Lower leg skin (tissue), 3 donors: Measurements from ENCODE around the gene FRMD1.

ENCODE experiments used
- POLR2A ChIP-seq, 2 donors: fragments of 450-650 bp; IDR thresholded peaks; one replicate each; pipeline ENCODE4 v1.6.1; 2016 to 2017; ENCODE audit warnings: antibody characterized with exemption in 2 of 2, mild to moderate bottlenecking in 1 of 2, moderate library complexity in 1 of 2
- TF ChIP-seq, protein P1 (sequence below), 3 donors: fragments of 450-650 bp; IDR thresholded peaks; one replicate each; pipeline ENCODE4 v1.5.1; 2016; ENCODE audit warnings: antibody characterized with exemption in 3 of 3, mild to moderate bottlenecking in 3 of 3, moderate library complexity in 2 of 3

DNA sequence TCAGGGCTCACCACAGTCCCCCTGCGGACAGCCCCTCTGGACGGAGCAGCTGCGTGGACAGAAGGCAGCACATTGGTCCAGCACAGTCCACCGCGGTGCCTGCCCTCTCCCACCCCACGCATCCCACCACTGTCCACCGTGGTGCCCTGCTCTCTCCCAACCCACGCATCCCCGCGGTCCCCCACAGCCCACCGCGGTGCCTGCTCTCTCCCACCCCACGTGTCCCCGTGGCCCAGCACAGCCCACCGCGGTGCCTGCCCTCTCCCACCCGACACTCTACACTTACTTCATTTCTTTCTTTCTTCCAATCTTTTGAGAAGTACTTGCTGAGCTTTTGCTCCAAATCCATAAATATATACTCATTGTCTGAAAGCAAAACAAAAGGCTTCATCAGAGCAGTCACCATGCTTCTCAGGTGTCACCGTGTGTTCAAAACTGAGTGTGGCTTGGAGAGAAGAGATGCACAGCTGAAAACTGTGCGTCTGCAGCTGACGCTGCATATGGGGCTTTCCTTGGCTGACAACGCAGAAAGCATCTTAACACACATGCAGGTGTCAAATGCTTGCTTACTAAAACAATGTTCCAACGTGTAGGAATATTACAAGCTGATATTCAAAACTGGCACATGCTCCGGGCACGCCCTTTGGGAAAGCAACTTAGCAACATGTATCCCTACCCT is 11.8 kb downstream of the FRMD1 start:
- TF ChIP-seq, protein P1, sequence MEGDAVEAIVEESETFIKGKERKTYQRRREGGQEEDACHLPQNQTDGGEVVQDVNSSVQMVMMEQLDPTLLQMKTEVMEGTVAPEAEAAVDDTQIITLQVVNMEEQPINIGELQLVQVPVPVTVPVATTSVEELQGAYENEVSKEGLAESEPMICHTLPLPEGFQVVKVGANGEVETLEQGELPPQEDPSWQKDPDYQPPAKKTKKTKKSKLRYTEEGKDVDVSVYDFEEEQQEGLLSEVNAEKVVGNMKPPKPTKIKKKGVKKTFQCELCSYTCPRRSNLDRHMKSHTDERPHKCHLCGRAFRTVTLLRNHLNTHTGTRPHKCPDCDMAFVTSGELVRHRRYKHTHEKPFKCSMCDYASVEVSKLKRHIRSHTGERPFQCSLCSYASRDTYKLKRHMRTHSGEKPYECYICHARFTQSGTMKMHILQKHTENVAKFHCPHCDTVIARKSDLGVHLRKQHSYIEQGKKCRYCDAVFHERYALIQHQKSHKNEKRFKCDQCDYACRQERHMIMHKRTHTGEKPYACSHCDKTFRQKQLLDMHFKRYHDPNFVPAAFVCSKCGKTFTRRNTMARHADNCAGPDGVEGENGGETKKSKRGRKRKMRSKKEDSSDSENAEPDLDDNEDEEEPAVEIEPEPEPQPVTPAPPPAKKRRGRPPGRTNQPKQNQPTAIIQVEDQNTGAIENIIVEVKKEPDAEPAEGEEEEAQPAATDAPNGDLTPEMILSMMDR (IDR thresholded peaks at IDR 0.05), result no peak
- TF ChIP-seq POLR2A (IDR thresholded peaks at IDR 0.05), result no peak
